Measurements from ENCODE around the gene COL4A4. TPM values are rescaled to one million over a fixed set of nuclear protein-coding genes. Genes with fewer than 3 reads are reported as not detected.
"Not testable (repeated sequence)": the region's sequence is repeated elsewhere in the genome, so short reads cannot be mapped to it uniquely, and the experiment has no call there.

Gene COL4A4
- total and polyA plus RNA-seq, 5 donors: 3.6 to 17.2 (median 15.1) TPM

GRCh38 chr2:227106845-227107759 is 56.9 kb downstream of the COL4A4 start:
- H3K9me3 ChIP-seq (ENCODE audit: control insufficient read depth, low read length): no peaks in the 10 kb centered on the region
- no peaks in the 10 kb centered on the region for H3K4me1 ChIP-seq (ENCODE audit: control insufficient read depth, insufficient read depth, low read length)
- H3K27me3 ChIP-seq (ENCODE audit: control insufficient read depth, insufficient read depth): no peaks in the 10 kb centered on the region
- DNase-seq (no peak), ATAC-seq (peak; percentile 56 to 75)
- H3K4me3 ChIP-seq (ENCODE audit: low read length): no peak overlapping the region
- intact Hi-C loops (cut with DNase I): no loop called here
- WGBS: 79% methylated on average over 9 of the region's 9 CpGs
- no peak overlapping the region for H3K27ac ChIP-seq (ENCODE audit: low read length)

DNA sequence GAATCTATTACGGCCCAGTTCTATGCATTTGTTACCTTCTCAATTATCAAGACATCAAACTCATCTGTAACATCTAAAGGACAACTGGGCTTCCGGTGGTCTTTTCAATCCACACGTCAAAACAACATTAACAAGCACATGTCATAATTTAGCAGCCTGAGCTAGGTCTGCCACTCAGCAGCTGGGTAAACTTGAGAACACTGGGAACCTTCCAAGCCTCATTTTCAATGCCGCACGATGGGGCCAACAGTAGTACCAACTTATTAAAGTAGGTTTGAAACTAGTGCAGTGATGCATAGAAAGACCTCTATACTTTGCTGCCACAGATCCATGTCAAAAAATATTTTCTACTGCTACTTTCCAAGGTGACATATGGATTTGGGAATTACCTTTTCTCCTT is 60.4 kb downstream of the COL4A4 start:
- no peak overlapping the region for H3K4me3 ChIP-seq (ENCODE audit: low read length)
- 86% methylated on average over 5 of the region's 5 CpGs for WGBS

GRCh38 chr2:227099340-227099739 is 64.7 kb downstream of the COL4A4 start:
- DNase-seq (no peak), ATAC-seq (no peak)
- intact Hi-C loops (cut with DNase I): no loop called here
- Histone ChIP-seq H3K4me1 (ENCODE audit: control insufficient read depth, insufficient read depth, low read length) (no peaks in the 10 kb centered on the region), H3K27me3 (ENCODE audit: control insufficient read depth, insufficient read depth) (no peaks in the 10 kb centered on the region), H3K4me3 (ENCODE audit: low read length) (no peak overlapping the region), H3K27ac (ENCODE audit: low read length) (no peak overlapping the region), H3K9me3 (ENCODE audit: control insufficient read depth, low read length) (no peaks in the 10 kb centered on the region)
- 76% methylated on average over 4 of the region's 4 CpGs for WGBS

More for the DNA sequence above, 60.4 kb downstream of the COL4A4 start:
- DNase-seq (no peak), ATAC-seq (no peak)
- Histone ChIP-seq H3K9me3 (ENCODE audit: control insufficient read depth, low read length) (no peaks in the 10 kb centered on the region), H3K27me3 (ENCODE audit: control insufficient read depth, insufficient read depth) (no peaks in the 10 kb centered on the region), H3K4me1 (ENCODE audit: control insufficient read depth, insufficient read depth, low read length) (no peaks in the 10 kb centered on the region), H3K27ac (ENCODE audit: low read length) (no peak overlapping the region)
- intact Hi-C loops (cut with DNase I): no loop called here

GRCh38 chr2:227098162-227098515 is 65.9 kb downstream of the COL4A4 start:
- 79% methylated on average over 2 of the region's 2 CpGs for WGBS
- no peak for DNase-seq
- no peak for ATAC-seq

DNA sequence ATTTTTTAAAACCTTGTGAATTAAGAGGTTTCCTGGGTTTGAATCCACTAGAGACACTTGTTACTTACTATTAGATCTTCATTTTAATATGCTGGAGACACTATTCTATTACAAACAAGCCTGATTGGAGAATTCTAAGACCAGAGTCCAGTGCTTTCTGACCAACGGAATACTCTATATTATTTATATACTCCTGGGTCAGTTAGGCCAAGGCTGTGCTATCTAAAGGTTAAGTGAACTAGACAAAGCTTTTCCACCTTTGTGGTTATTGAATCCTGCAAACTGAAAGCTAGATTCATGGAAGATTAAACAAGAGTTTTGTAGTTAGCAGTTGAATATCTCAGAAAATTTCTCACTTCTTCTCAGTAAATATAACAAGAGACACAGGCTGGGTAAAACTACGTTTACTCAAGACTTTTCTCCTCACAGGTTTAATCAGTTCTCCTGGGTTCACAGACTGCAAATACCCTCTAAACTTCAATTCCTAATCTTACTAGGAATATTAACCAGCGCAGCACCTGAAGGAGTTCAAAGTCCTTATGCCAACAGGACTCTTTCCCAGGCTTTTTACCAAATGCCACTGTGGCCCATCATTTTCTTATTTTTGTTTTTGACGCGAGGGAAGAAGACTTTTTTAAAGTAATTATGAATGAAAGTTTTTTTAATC is 66.4 kb downstream of the COL4A4 start:
- no peaks in the 10 kb centered on the region for H3K27me3 ChIP-seq (ENCODE audit: control insufficient read depth, insufficient read depth)
- DNase-seq (no peak), ATAC-seq (no peak)
- no peak overlapping the region for H3K4me3 ChIP-seq (ENCODE audit: low read length)
- intact Hi-C loops (cut with DNase I): no loop called here
- no peak overlapping the region for H3K27ac ChIP-seq (ENCODE audit: low read length)
- 86% methylated on average over 5 of the region's 5 CpGs for WGBS
- no peaks in the 10 kb centered on the region for H3K9me3 ChIP-seq (ENCODE audit: control insufficient read depth, low read length)
- no peaks in the 10 kb centered on the region for H3K4me1 ChIP-seq (ENCODE audit: control insufficient read depth, insufficient read depth, low read length)

More at GRCh38 chr2:227098162-227098515, 65.9 kb downstream of the COL4A4 start:
- no peak overlapping the region for H3K27ac ChIP-seq (ENCODE audit: low read length)
- no peak overlapping the region for H3K4me3 ChIP-seq (ENCODE audit: low read length)
- no peaks in the 10 kb centered on the region for H3K9me3 ChIP-seq (ENCODE audit: control insufficient read depth, low read length)
- H3K27me3 ChIP-seq (ENCODE audit: control insufficient read depth, insufficient read depth): no peaks in the 10 kb centered on the region
- intact Hi-C loops (cut with DNase I): no loop called here
- H3K4me1 ChIP-seq (ENCODE audit: control insufficient read depth, insufficient read depth, low read length): no peaks in the 10 kb centered on the region

DNA sequence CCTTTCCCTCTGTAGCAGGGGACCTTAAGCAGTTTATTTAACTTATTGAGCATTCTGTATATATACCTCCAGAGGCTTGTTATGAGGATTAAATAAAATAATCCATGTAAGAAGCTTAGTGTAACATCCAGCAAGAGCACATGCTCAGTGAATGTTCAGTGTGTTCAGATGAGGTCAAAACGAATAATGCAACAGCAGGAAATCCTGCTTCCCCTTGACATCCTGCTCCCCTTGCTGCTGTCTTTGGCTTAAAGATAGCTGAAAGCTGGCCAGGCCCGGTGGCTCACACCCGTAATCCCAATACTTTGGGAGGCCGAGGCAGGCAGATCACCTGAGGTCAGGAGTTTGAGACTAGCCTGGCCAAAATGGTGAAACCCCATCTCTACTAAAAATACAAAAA is 68.7 kb downstream of the COL4A4 start:
- DNase-seq (no peak), ATAC-seq (no peak)
- no peaks in the 10 kb centered on the region for H3K4me1 ChIP-seq (ENCODE audit: control insufficient read depth, insufficient read depth, low read length)
- no peaks in the 10 kb centered on the region for H3K9me3 ChIP-seq (ENCODE audit: control insufficient read depth, low read length)
- no peaks in the 10 kb centered on the region for H3K27me3 ChIP-seq (ENCODE audit: control insufficient read depth, insufficient read depth)
- H3K27ac ChIP-seq (ENCODE audit: low read length): no peak overlapping the region
- intact Hi-C loops (cut with DNase I): no loop called here
- 54% methylated on average over 4 of the region's 4 CpGs for WGBS
- no peak overlapping the region for H3K4me3 ChIP-seq (ENCODE audit: low read length)

DNA sequence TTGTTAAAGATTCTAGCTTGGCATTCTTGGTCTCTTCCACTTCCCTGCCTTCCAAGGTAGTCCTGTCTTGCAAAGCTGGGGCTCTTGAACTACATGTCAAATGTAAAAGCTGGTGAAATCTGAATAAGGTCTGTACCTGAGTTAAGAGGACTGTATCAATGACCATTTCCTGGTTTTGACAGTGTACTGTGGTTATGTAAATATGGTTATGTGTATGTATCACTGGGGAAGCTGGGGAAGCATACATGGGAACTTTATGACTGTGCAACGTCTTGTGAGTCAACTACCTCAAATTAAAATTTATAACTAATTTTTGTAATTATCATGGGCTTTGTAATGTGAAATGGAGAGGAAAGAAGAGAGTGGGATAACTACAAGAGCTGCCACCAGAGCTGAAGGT is 81.7 kb downstream of the COL4A4 start:
- Histone ChIP-seq H3K4me1 (ENCODE audit: control insufficient read depth, insufficient read depth, low read length) (no peaks in the 10 kb centered on the region), H3K27ac (ENCODE audit: low read length) (no peak overlapping the region), H3K27me3 (ENCODE audit: control insufficient read depth, insufficient read depth) (no peaks in the 10 kb centered on the region), H3K9me3 (ENCODE audit: control insufficient read depth, low read length) (no peaks in the 10 kb centered on the region), H3K4me3 (ENCODE audit: low read length) (no peak overlapping the region)
- 57% methylated on average over 1 of the region's 1 CpG for WGBS
- DNase-seq (no peak), ATAC-seq (no peak)
- intact Hi-C loops (cut with DNase I): no loop called here

- 73% methylated on average over 6 of the region's 6 CpGs for WGBS
- no peak for DNase-seq
- H3K4me1 ChIP-seq (ENCODE audit: control insufficient read depth, insufficient read depth, low read length): no peaks in the 10 kb centered on the region
- no peak for ATAC-seq
- intact Hi-C loops (cut with DNase I): no loop called here
- H3K4me3 ChIP-seq (ENCODE audit: low read length): no peak overlapping the region
- no peaks in the 10 kb centered on the region for H3K9me3 ChIP-seq (ENCODE audit: control insufficient read depth, low read length)
- no peaks in the 10 kb centered on the region for H3K27me3 ChIP-seq (ENCODE audit: control insufficient read depth, insufficient read depth)
- H3K27ac ChIP-seq (ENCODE audit: low read length): no peak overlapping the region
Measured at GRCh38 chr2:227079726-227080125, 84.3 kb downstream of the COL4A4 start.

- H3K4me3 ChIP-seq (ENCODE audit: low read length); H3K27me3 ChIP-seq (ENCODE audit: control insufficient read depth, insufficient read depth); H3K27ac ChIP-seq (ENCODE audit: low read length); ATAC-seq; intact Hi-C loops (cut with DNase I); H3K9me3 ChIP-seq (ENCODE audit: control insufficient read depth, low read length); H3K4me1 ChIP-seq (ENCODE audit: control insufficient read depth, insufficient read depth, low read length): not testable (repeated sequence)
- 77% methylated on average over 14 of the region's 14 CpGs for WGBS
- peak in 1 of 3 donors; percentile 35 for DNase-seq
Measured at GRCh38 chr2:227065065-227065464, 98.9 kb downstream of the COL4A4 start.

DNA sequence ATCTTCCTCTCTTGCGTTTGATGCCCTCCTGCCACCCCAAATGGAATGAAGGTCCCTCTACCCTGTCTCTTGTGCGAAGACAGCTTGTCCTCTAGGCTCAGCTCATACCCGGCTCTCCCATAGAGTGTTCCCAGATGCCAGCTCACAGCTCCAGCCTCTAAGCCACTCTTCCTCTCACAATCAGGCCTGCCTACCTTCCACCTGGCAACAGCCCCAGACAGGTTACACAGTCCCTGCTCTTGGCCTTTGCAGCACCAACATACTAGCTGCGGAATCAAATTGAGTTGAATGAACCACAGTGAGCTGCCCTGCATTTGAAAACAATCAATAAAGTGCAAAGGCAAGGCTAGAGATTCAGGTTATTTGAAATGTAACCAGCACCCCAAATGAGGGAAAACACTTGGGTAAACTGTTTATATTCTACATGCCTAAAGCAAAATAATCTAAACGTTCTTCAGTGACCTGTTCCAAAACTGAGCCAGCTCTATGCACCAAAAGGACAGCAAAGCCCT is 105.1 kb downstream of the COL4A4 start:
- intact Hi-C loops (cut with DNase I): no loop called here
- H3K4me3 ChIP-seq (ENCODE audit: low read length): no peak overlapping the region
- no peaks in the 10 kb centered on the region for H3K4me1 ChIP-seq (ENCODE audit: control insufficient read depth, insufficient read depth, low read length)
- WGBS: 87% methylated on average over 5 of the region's 5 CpGs
- ATAC-seq (no peak), DNase-seq (no peak)
- no peaks in the 10 kb centered on the region for H3K9me3 ChIP-seq (ENCODE audit: control insufficient read depth, low read length)
- H3K27ac ChIP-seq (ENCODE audit: low read length): no peak overlapping the region
- H3K27me3 ChIP-seq (ENCODE audit: control insufficient read depth, insufficient read depth): no peaks in the 10 kb centered on the region

DNA sequence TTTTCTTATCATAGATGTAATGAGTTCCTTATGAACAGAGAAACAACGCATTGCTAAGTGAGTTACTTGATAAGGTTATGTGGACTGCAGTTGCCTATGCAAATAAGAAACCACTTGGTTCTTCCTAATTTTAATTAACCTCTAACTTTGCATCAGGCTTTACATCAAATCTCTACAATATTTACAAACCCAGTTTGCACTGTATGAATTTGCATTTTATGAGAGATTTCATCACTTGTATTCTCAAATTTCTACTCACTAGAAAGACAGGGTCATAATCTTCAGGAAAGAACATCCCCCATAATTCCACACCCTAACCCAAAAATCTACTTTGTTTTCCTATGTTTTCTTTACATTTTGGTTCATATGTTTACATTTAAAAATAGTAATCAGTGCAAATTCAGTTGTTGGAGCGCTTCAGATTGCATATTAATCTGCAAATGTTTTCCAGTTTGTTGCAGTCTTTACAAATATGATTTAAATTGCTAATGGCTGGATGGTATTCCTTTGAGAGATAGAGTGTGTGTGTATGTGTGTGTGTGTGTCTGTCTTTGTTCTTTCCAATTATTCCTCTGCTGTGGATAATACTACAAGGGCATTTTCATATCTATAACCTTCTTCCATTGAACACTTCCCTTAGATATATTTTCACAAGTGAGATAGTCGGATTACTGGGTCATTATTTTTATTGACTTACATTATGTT is 106.1 kb downstream of the COL4A4 start:
- DNase-seq (no peak), ATAC-seq (no peak)
- Histone ChIP-seq H3K4me1 (ENCODE audit: control insufficient read depth, insufficient read depth, low read length) (no peaks in the 10 kb centered on the region), H3K27me3 (ENCODE audit: control insufficient read depth, insufficient read depth) (no peaks in the 10 kb centered on the region), H3K4me3 (ENCODE audit: low read length) (no peak overlapping the region), H3K27ac (ENCODE audit: low read length) (no peak overlapping the region), H3K9me3 (ENCODE audit: control insufficient read depth, low read length) (no peaks in the 10 kb centered on the region)
- intact Hi-C loops (cut with DNase I): no loop called here
- WGBS: 69% methylated on average over 3 of the region's 3 CpGs

Measured in right cardiac atrium (tissue), 5 donors.